Gastrocnemius medialis (tissue), 4 donors: Measurements from ENCODE around the gene C1QA. TPM values are rescaled to one million over a fixed set of nuclear protein-coding genes. Genes with fewer than 3 reads are reported as not detected.

Experiments used
- ATAC-seq, 2 donors: fragments of 150-250 bp; one replicate each; pipeline ENCODE4 v1.9.1; 2016
- DNase-seq, 2 donors: peaks; one replicate each; pipeline ENCODE4 v3.0.0-alpha.2; 2019
- H3K27ac ChIP-seq, 4 donors: fragments of 200-600 bp; sonication (generic); 1 replicate in 1 of 4; 2 replicates in 3 of 4; pipeline ENCODE4 v1.5.1; 2016 to 2018; ENCODE audit warnings: mild to moderate bottlenecking in 2 of 4, moderate library complexity in 1 of 4
- H3K27me3 ChIP-seq, 3 donors: fragments of 200-600 bp; sonication (generic) in 2 of 3; 1 replicate in 1 of 3; 2 replicates in 2 of 3; pipeline versions ENCODE4 v1.5.1 to v1.6.0; 2016 to 2019; ENCODE audit warnings: mild to moderate bottlenecking in 1 of 3, moderate library complexity in 1 of 3
- H3K36me3 ChIP-seq, 2 donors: fragments of 200-600 bp; sonication (generic) in 1 of 2; one replicate each; pipeline ENCODE4 v1.5.1; 2017 to 2018
- H3K4me1 ChIP-seq, 2 donors: fragments of 200-600 bp; sonication (generic) in 1 of 2; one replicate each; pipeline ENCODE4 v1.5.1; 2016 to 2017; ENCODE audit warnings: mild to moderate bottlenecking in 2 of 2
- H3K4me3 ChIP-seq, 4 donors: fragments of 200-600 bp; sonication (generic) in 3 of 4; 1 replicate in 1 of 4; 2 replicates in 3 of 4; pipeline ENCODE4 v1.5.1; 2016 to 2019; ENCODE audit warnings: mild to moderate bottlenecking in 2 of 4
- H3K9me3 ChIP-seq, 3 donors: fragments of 200-600 bp; sonication (generic) in 2 of 3; 1 replicate in 1 of 3; 2 replicates in 2 of 3; pipeline ENCODE4 v1.5.1; 2016 to 2019
- POLR2A ChIP-seq, 2 donors: fragments of 450-650 bp; IDR thresholded peaks; one replicate each; pipeline ENCODE4 v1.6.1; 2017; ENCODE audit warnings: antibody characterized with exemption in 2 of 2, mild to moderate bottlenecking in 2 of 2, moderate library complexity in 2 of 2
- in situ Hi-C, 4 donors: fragments of 200-750 bp; cut with MboI; loops; one replicate each; pipeline versions ENCODE4 v1.15.0 to v1.8.0; 2017; ENCODE audit warnings: low sequenced_read_pairs in 4 of 4
- intact Hi-C: fragments of 100-400 bp; cut with DNase I; formaldehyde crosslinking; loops from one replicate; pipeline ENCODE4 v1.15.1; 2023; ENCODE audit warnings: low total_unique reads
- total RNA-seq, 4 donors: library from RNA; depleted of rRNA; stranded (reverse); fragments of >200 nt; gene quantifications; one replicate each; pipeline versions ENCODE4 v1.1.0 to v1.2.3, GENCODE V29; 2016
- TF ChIP-seq, protein P1 (sequence below), 5 experiments: fragments of 450-650 bp in 3 of 5; fragments of 200-600 bp in 2 of 5; sonication (generic) in 2 of 5; IDR thresholded peaks in 4 of 5; conservative IDR thresholded peaks in 1 of 5; 1 replicate in 4 of 5; 2 replicates in 1 of 5; pipeline ENCODE4 v1.5.1; 2016 to 2019; ENCODE audit warnings: antibody characterized with exemption in 5 of 5, mild to moderate bottlenecking in 3 of 5, moderate library complexity in 3 of 5

The C1QA gene
- total RNA-seq, 4 donors from 2014 or later, result 14.3 to 64.4 (median 33.0) TPM

DNA sequence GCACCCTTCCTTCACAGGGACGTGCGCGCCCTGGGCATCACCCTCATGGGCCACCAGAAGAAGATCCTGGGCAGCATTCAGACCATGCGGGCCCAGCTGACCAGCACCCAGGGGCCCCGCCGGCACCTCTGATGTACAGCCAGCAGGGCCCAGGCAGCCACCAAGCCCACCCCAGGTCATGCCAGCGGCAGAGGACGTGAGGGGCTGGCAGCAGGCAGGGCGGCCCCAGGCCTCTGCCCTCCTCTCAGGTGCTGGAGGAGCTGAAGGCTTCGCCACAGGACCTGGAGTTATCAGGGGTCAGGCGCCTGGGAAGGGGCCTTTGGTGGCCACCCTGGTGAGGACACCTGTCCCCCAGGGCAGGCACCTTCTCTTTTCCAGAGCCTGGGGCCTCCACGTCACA is 34.8 kb upstream of the C1QA start:
- DNase-seq (no peak), ATAC-seq (no peak)
- no peaks in the 10 kb centered on the region for H3K9me3 ChIP-seq
- H3K4me3 ChIP-seq, result no peak overlapping the region
- H3K4me1 ChIP-seq, result no peaks in the 10 kb centered on the region
- H3K36me3 ChIP-seq, result no peaks in the 10 kb centered on the region
- H3K27me3 ChIP-seq, result peaks cover 27 to 47% (median 33%) of the 10 kb centered on the region in 3 donors
- intact Hi-C loops, result no loop called here
- in situ Hi-C loops, result no loop called here
- no peak overlapping the region for H3K27ac ChIP-seq
- TF ChIP-seq, protein P1, sequence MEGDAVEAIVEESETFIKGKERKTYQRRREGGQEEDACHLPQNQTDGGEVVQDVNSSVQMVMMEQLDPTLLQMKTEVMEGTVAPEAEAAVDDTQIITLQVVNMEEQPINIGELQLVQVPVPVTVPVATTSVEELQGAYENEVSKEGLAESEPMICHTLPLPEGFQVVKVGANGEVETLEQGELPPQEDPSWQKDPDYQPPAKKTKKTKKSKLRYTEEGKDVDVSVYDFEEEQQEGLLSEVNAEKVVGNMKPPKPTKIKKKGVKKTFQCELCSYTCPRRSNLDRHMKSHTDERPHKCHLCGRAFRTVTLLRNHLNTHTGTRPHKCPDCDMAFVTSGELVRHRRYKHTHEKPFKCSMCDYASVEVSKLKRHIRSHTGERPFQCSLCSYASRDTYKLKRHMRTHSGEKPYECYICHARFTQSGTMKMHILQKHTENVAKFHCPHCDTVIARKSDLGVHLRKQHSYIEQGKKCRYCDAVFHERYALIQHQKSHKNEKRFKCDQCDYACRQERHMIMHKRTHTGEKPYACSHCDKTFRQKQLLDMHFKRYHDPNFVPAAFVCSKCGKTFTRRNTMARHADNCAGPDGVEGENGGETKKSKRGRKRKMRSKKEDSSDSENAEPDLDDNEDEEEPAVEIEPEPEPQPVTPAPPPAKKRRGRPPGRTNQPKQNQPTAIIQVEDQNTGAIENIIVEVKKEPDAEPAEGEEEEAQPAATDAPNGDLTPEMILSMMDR (IDR thresholded peaks at IDR 0.05 in 4 of 5, conservative IDR thresholded peaks at IDR 0.05 in 1 of 5), result no peak
- no peak for TF ChIP-seq POLR2A (IDR thresholded peaks at IDR 0.05)

DNA sequence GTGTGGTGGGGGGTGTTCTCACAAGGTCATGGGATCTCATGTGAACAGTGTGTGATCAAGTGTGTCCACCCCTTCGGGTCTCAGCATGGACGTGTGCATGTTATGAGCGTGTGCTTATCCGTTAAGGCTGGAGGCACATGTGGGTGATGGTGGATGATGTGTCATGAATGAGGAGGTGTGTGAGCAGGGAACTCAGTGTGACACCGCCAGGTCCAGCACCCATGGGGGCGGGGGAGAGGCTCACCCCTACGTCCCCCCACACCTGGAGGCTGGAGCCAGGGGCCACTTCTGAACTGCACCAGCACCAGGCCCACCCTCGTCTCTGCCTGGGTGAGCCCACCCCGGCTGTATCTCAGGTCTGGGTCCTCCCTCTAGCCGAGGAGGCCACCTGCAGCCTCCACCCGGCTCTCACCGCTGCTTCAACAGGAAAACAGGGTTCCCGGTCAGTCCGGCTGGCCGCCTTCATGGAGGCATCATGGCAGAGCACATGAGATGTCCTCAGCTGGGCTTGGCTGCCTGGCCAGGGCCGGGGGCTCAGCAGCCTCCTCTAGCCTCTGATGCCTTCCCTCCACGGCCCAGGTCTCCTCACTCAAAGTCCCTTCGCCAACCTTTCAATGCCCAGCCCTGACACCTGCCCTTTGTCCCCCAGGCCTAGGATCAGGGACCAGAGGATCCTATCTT is 34.2 kb upstream of the C1QA start:
- Histone ChIP-seq H3K36me3 (no peaks in the 10 kb centered on the region), H3K27me3 (peaks cover 30 to 47% (median 33%) of the 10 kb centered on the region in 3 donors), H3K27ac (no peak overlapping the region), H3K9me3 (no peaks in the 10 kb centered on the region), H3K4me3 (no peak overlapping the region), H3K4me1 (no peaks in the 10 kb centered on the region)
- TF ChIP-seq, protein P1 (IDR thresholded peaks at IDR 0.05 in 4 of 5, conservative IDR thresholded peaks at IDR 0.05 in 1 of 5), result no peak
- TF ChIP-seq POLR2A (IDR thresholded peaks at IDR 0.05), result no peak
- DNase-seq, result no peak
- intact Hi-C loops (no loop called here), in situ Hi-C loops (no loop called here)
- ATAC-seq, result no peak

DNA sequence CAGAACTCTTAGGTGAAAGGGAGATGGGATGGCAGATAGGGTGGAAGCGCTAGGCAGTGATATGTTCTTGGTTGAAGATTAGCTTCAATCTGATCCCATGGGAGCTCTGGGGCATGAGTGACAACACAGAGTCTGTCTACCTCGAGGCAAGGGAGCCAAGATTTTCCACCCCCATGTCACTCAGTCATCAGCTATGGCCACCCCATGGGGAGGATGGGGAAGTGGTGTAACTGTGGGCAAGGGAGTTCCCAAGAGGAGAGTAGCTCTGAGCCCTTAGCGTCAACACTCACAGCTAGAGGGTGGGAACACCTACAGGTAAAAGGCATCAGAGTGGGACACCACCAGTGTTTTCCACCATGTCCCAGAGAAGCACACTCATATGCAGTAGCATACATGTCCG is 30.3 kb upstream of the C1QA start:
- in situ Hi-C loops (no loop called here), intact Hi-C loops (no loop called here)
- Histone ChIP-seq H3K36me3 (no peaks in the 10 kb centered on the region), H3K4me3 (no peak overlapping the region), H3K9me3 (no peaks in the 10 kb centered on the region), H3K4me1 (no peaks in the 10 kb centered on the region), H3K27ac (no peak overlapping the region), H3K27me3 (peaks cover 37 to 51% (median 41%) of the 10 kb centered on the region in 3 donors)
- no peak for DNase-seq
- no peak for TF ChIP-seq POLR2A (IDR thresholded peaks at IDR 0.05)
- TF ChIP-seq, protein P1 (IDR thresholded peaks at IDR 0.05 in 4 of 5, conservative IDR thresholded peaks at IDR 0.05 in 1 of 5), result no peak
- ATAC-seq, result no peak

DNA sequence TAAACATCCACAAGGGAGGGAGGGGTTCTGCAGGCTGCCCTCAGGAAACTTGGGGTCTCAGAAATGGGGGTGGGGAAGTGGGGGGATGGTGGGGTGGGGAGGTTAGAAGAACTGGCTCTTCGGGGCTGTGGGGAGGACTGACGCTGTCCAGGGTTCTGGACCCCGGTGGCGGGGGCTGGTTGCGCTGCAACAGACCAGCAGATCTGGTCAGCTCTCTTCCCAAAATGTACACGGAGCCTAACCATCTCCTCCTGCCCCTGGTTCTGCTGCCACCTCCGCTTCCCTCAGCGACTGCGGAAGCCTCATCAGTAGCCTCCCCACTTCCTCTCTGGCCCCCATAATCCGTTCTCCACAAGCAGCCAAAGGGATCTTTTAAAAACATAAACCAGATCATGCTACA is 29.3 kb upstream of the C1QA start:
- DNase-seq, result no peak
- Histone ChIP-seq H3K4me1 (no peaks in the 10 kb centered on the region), H3K27ac (no peak overlapping the region), H3K27me3 (peaks cover 32 to 50% (median 37%) of the 10 kb centered on the region in 3 donors), H3K9me3 (no peaks in the 10 kb centered on the region), H3K36me3 (no peaks in the 10 kb centered on the region), H3K4me3 (no peak overlapping the region)
- ATAC-seq, result no peak
- in situ Hi-C loops, result no loop called here
- intact Hi-C loops, result no loop called here
- TF ChIP-seq, protein P1 (IDR thresholded peaks at IDR 0.05 in 4 of 5, conservative IDR thresholded peaks at IDR 0.05 in 1 of 5), result no peak
- TF ChIP-seq POLR2A (IDR thresholded peaks at IDR 0.05), result no peak

DNA sequence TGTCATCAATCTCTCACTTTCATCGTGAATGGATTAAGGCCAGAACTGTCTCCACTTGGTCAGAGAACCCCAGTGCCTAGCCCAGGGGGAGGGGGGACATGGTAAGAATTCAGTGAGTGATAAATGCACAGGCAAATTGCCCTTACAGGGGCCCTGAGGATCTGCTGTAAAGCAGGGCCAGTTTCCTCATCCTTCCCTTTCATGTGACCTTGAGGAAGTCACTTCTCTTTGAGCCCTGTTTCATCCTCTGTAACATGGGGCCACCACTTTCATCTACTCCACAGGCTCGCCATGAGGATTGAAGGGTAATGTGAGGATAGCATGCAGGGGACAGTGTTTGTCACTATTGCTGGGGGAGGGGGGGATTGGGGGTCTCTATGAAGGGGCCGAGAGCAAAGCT is 28.1 kb upstream of the C1QA start:
- Histone ChIP-seq H3K36me3 (no peaks in the 10 kb centered on the region), H3K27me3 (peaks cover 25 to 43% (median 30%) of the 10 kb centered on the region in 3 donors), H3K4me1 (no peaks in the 10 kb centered on the region), H3K27ac (no peak overlapping the region), H3K9me3 (no peaks in the 10 kb centered on the region), H3K4me3 (no peak overlapping the region)
- DNase-seq (no peak), ATAC-seq (no peak)
- intact Hi-C loops, result no loop called here
- in situ Hi-C loops, result no loop called here
- no peak for TF ChIP-seq POLR2A (IDR thresholded peaks at IDR 0.05)
- TF ChIP-seq, protein P1 (IDR thresholded peaks at IDR 0.05 in 4 of 5, conservative IDR thresholded peaks at IDR 0.05 in 1 of 5), result no peak
